GM21367 (cell line): ENCODE data around the gene METRN.
"Not testable (repeated sequence)": the region's sequence is repeated elsewhere in the genome, so short reads cannot be mapped to it uniquely, and the experiment has no call there.

Experiments used
- ATAC-seq: cut with Tn5 transposase; IDR thresholded peaks from one replicate; pipeline ENCODE4 v1.9.1; 2021; ENCODE audit not compliant: unreplicated experiment

The METRN gene

DNA sequence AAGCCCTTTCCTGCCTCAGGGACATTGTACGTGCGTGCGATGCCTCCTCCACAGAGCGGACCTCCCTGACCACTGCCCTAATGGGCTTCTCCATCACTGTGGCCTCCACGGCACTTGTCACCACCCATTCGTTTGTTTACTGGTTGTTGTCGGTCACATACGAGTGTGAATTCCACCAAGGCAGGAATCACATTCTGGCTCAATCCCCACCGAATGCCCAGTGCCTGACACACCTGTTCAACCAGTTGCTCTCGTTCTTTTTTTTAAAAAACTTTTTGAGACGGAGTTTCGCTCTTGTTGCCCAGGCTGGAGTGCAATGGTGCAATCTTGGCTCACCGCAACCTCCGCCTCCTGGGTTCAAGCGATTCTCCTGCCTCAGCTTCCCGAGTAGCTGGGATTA is 23.7 kb upstream of the METRN start:
- not testable (repeated sequence) for ATAC-seq

DNA sequence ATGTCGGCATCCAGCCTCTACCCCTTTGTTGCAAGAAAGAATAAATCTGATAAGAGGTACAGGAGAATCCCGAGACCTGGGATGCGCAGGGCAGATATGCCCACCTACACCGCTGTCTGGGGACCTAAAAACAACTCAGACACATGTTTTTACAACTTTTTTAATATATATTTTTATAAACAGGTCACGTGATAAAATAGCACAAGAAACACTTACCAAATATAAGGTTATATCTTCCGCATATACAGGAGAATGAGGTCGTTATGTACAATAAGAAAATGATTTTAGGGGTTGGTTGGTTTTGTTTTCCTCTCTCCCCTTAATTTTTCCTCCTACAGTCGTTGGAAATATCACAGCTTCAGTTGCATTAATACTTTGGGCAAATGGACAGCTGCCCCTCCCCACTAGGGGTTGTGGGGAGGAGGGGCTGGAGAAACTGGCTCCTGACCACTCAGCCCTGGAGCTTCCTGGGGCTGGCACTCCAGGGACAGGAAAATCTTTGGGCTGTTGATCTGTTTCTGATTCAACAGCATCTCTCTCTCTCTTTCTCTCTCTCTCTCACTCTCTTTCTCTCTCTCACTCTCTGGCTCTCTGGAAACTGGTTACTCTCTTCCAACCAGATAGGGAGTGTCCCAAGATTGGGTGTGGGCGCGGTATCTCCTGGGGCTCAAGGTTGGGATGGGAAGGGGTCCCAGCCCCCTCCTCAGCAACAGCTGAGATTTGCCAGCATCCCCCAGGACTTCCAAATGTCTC is 22.4 kb upstream of the METRN start:
- ATAC-seq: no peak

- no peak for ATAC-seq
Measured at GRCh38 chr16:693364-693763, 21.6 kb upstream of the METRN start.

- ATAC-seq: no peak
Measured at GRCh38 chr16:693766-694165, 21.2 kb upstream of the METRN start.

- ATAC-seq: no peak
Measured at GRCh38 chr16:694187-694862, 20.6 kb upstream of the METRN start.

GRCh38 chr16:694863-695354 is 20.0 kb upstream of the METRN start:
- ATAC-seq: no peak

GRCh38 chr16:695355-696089 is 19.4 kb upstream of the METRN start:
- no peak for ATAC-seq

GRCh38 chr16:698911-699671 is 15.8 kb upstream of the METRN start:
- ATAC-seq: no peak

GRCh38 chr16:700684-701584 is 14.0 kb upstream of the METRN start:
- no peak for ATAC-seq

DNA sequence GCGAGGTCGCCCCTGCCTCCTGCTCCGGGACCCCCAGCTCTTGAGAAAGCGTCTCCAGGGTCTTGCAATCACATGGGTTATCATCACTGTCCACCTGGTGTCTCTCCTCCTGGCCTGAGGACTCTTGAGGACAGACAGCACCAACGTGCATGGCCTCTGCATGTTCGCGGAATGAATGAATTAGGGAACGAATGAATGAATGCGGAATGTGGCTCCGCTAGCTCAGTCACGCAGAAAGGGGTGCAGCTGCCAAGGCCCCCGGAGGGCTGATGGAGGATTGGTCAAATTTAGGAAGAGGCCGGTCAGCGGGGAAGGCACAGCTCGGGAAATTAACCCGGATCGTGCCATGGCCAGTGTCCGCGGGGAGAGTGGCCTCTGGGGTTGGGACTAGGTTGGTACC is 12.6 kb upstream of the METRN start:
- ATAC-seq: no peak

DNA sequence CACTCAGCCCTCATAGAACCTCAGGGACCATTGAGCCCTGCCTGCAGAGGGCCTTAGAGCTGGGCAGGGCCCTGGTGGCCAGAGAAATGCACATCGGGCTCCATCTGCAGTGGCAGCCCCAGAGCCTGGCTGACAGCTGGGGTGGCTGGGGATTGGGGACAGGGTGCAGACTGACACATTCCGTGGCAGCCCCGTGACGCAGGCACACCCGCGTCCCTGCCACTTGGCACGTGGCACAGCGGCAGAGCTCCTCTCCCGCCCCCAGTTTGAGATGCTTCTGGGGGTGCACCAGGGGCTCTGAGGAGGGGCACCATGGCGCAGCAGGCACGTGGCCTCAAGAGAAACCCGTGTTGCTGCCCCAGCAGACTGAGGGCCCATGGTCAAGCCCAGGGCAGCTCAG is 11.5 kb upstream of the METRN start:
- no peak for ATAC-seq

- ATAC-seq: no peak
Measured at GRCh38 chr16:704047-704446, 10.9 kb upstream of the METRN start.

DNA sequence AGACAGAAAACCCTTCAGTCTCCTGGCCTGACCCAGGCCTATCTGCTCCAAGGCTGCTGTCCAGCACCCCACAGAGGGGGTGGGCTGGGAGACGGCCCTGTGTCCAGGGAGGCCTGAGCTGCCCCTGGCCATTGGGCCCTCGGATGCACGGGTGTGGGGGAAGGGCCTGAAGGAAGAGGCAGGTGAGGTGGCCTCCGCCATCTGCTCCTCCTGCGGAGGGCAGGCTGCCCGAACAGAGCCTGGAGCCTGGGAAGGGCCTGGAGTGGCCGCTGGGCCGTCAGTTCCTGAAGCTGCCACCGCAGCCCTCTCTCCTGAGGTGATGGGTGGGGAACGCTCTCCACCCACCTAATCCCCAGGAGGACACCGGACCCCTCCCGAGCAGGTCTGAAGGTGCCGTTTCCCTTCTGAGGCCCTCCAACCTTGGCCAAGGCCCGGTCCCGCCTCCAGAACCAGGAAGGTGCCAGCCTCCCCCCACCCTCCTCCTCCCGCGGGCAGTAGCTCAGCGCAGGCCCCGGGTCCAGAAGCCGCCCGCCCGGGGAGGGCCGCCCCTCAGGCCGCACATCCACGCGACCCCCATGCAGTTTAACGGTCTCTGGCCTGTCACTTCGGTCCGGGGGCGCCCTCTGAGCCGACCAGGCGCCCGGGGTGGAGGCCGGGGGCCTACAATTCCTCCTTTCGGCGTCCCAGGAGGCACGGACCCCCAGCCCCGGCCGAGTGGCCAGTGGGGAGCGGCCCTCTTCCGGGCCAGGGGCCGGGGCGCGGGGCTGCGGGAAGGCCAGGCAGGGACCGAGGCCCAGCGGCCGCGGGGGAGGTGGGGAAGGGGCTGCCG is 10.2 kb upstream of the METRN start:
- ATAC-seq: no peak

DNA sequence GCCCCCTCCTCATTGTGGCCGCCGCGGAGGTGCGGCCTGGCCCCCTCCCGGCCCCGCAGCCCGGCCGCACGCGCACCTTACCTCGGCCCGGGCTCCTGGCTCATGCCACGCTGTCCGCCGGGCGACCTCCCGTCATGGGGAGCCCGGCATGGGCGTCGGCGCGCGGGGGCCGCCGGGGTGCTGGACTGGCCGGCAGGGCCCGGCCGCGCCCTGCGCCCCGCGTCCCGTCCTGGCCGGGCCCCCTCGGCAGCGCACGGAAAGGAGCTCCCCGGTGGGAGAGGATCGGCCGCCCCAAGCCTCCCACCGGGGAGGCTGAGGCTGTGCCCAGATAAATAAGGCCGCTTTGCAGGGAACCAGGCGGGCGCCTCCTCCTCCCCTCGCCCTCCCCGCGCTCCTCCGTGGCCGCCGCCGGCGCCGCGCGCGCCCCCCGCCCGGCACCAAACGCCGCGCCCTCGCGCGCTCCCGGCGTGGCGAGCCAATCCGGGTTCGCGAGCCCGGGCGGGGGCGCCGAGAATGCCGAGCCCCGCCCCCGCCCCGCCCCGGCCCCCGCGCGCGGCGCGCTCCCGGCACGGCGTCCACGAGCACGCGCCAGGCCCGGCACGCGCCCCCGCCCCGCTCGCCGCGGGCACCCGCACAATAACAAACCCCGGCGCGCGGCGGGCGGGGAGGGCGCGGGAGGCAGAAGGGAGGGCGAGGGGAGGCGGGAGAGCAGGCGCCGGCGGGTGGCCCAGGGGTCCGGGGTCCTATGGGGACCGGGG is 9.3 kb upstream of the METRN start, which contains the start of gene FBXL16:
Gene FBXL16, minus strand, starts transcription at position 371 of the 758 bp plus-strand sequence. CDS start 8,396 bp downstream, outside the sequence.
- no peak for ATAC-seq

DNA sequence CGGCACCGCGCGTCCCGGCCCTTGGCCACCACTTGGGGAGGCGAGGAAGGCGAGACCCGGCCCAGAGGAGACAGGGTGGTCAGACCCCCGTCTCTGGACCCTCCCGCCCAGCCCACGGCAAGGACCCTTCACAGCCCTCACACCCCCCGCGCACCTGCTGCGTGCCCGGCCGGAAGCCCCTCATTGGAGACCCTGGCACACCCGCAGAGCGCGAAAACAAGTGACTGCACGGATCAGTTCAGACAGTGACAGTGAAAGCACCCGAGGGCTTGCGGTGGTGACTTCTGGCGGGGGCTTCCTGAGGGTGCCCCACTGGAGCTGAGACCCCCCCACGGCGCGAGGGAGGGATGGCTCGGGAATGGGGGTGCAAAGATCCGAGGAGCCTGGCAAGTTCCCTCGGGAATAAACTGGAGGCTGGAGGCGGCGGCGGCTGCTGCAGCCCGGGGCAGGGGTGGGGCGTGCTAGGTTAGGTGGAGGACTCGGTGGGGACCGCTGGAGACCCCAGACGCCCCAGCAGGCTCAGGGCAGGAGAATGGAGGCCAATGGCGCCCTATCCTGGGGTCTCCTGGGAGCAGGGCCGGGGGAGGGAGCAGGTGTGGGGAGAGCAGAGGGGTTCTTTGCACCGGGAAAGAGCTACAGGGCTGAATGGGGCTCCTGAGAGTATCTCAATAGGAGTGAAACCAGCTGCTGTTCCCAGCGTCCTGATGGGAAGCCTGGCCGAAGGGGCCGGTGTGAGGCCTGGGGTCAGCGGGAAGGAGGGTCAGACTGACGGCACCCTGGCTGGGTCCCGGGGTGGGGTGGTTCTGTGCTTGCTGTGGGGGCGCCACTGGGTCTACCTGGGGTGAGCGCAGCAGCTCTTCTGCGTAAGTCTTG is 8.5 kb upstream of the METRN start:
- ATAC-seq: no peak

GRCh38 chr16:707062-707538 is 7.8 kb upstream of the METRN start:
- ATAC-seq: no peak

DNA sequence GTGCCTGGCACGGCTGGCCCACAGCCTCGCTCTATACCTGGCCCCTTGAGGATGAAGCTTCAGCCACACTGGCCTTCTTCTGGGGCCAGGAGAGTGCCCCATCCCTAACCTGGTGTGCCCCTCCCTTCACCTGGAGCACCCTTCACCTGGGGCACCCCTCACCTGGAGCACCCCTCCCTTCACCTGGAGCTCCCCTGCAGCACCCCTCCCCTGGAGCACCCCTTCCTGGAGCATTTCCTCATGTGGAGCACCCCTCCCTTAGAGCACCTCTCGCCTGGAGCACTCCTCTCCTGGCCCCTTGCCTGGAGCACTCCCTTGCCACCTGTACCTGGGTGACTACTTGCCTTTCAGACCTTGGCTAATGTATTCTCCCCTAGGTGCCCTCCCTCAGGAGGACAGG is 6.9 kb upstream of the METRN start:
- ATAC-seq: no peak
